GM12864 (cell line): ENCODE results near the gene MPI.
"Not testable (repeated sequence)": the region's sequence is repeated elsewhere in the genome, so short reads cannot be mapped to it uniquely, and the experiment has no call there.

Experiments used
- DNase-seq: peaks from one replicate; pipeline ENCODE4 v3.0.0-alpha.2; 2011; ENCODE audit warnings: low read depth
- H3K4me3 ChIP-seq: 2 replicates; pipeline ENCODE4 v1.5.1; 2011; ENCODE audit warnings: mild to moderate bottlenecking, low read depth, low read length, control low read depth
- CTCF ChIP-seq: IDR thresholded peaks from 2 replicates; pipeline ENCODE4 v1.5.1; 2011; ENCODE audit warnings: low read depth, mild to moderate bottlenecking, moderate library complexity, low read length, control low read depth, inconsistent platforms; ENCODE audit errors: missing control alignments

The MPI gene

GRCh38 chr15:74928771-74929198, 38.9 kb downstream of the MPI start:
- no peak overlapping the region for H3K4me3 ChIP-seq
- no peak for TF ChIP-seq CTCF
- no peak for DNase-seq

GRCh38 chr15:74933573-74933972, 43.7 kb downstream of the MPI start:
- no peak for DNase-seq
- H3K4me3 ChIP-seq: no peak overlapping the region
- TF ChIP-seq CTCF: no peak

GRCh38 chr15:74935193-74935592, 45.4 kb downstream of the MPI start:
- not testable (repeated sequence) for DNase-seq, H3K4me3 ChIP-seq

- no peak for TF ChIP-seq CTCF
- no peak for DNase-seq
- H3K4me3 ChIP-seq: peak overlapping the region; percentile 88
Observed at GRCh38 chr15:74937272-74937589, 47.4 kb downstream of the MPI start.

- no peak for TF ChIP-seq CTCF
- peak within 1 kb of the TSS; percentile 88 for H3K4me3 ChIP-seq
- peak; percentile 89 for DNase-seq
Observed at GRCh38 chr15:74937590-74938371, 47.9 kb downstream of the MPI start, which contains the start of gene COX5A. Gene COX5A, minus strand, starts transcription at chr15:74938073. Its CDS starts 59 bp downstream, at chr15:74938014.

GRCh38 chr15:74950078-74950908, 60.5 kb downstream of the MPI start:
- TF ChIP-seq CTCF: peak; percentile 100
- no peak for DNase-seq
- H3K4me3 ChIP-seq: no peak overlapping the region

GRCh38 chr15:74951006-74951405, 61.2 kb downstream of the MPI start:
- H3K4me3 ChIP-seq: no peak overlapping the region
- no peak for DNase-seq
- no peak for TF ChIP-seq CTCF
